ENCODE measurements around the gene SKAP1.
"Not testable (repeated sequence)": the region's sequence is repeated elsewhere in the genome, so short reads cannot be mapped to it uniquely, and the experiment has no call there.

Gene SKAP1

DNA sequence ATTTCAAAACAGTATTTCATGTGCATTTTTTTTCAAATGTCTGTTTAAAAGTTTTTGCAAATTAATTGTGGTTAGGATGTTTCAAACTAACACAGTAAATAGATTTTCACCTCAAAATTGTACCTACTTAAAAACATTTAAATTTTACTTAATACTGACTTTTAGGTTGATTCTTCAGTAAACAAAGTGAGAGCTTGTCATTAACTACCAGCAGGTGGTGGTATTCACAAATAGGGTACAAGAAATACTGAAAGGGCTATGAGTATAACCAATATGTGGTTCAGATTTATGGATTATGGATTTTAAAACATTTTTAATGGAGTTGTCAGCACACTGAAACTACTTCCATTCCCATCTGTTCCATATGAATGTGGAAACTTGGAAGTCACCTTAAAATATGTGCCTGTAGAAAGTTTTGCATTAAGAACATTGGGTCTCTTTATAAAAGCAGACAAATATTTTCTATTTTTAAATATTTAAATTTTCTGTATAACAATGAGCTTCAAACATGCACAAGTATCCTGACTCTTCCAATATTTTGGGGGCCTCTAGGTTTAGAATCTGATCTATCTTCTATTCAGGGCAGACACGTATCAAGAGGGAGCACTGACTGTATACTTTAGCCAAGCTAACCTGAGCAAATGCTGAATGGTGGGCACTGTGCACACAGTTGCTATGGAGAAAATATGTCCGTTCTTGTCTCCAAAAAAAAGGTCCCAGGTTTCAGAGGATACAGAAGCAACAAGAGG is 166.9 kb downstream of the SKAP1 start:
- Histone ChIP-seq H3K9me3 (ENCODE audit: control insufficient read depth in 1 of 2, low read length in 2 of 2) (no peaks in the 10 kb centered on the region), H3K27me3 (ENCODE audit: low read depth, low read length) (no peaks in the 10 kb centered on the region)

DNA sequence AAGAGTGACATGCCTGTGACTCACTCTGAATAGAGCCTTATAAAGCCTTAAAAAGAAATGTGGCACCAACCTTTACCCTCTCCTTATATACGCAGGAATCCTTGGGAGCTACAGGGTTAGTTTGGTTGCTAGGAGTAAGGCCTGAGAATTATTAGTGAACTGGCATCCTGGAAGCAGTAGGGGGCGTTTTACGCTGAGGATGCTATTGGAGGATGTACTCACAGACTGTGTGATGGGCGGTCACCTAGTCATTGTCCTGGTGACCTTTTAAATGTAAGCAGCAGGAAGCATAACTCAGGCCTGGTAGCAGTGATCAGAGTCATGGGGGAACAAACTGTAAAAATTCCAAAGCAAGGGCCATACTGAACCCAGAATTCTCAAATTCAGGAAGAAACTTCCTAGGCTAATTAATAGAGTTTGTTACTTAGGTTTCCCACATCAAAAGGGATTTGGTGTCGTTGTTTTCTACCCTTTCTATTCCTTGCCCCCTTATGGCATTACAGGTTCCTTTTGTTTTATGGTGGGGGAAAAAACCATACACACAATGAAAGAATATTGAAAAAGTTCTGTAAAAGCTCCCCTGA is 168.6 kb downstream of the SKAP1 start:
- no peaks in the 10 kb centered on the region for H3K4me1 ChIP-seq (ENCODE audit: control insufficient read depth in 1 of 2, insufficient read depth in 2 of 2, low read length in 2 of 2)
- H3K36me3 ChIP-seq (ENCODE audit: control insufficient read depth in 1 of 2, insufficient read depth in 2 of 2, low read length in 2 of 2), result no peaks in the 10 kb centered on the region
- no peaks in the 10 kb centered on the region for H3K9me3 ChIP-seq (ENCODE audit: control insufficient read depth in 1 of 2, low read length in 2 of 2)
- H3K27ac ChIP-seq (ENCODE audit: low read length), result no peak overlapping the region
- no peaks in the 10 kb centered on the region for H3K27me3 ChIP-seq (ENCODE audit: low read depth, low read length)
- H3K4me3 ChIP-seq (ENCODE audit: low read depth in 1 of 2, low read length in 2 of 2), result no peak overlapping the region

More for the DNA sequence above, 166.9 kb downstream of the SKAP1 start:
- Histone ChIP-seq H3K4me3 (ENCODE audit: low read depth in 1 of 2, low read length in 2 of 2) (no peak overlapping the region), H3K4me1 (ENCODE audit: control insufficient read depth in 1 of 2, insufficient read depth in 2 of 2, low read length in 2 of 2) (no peaks in the 10 kb centered on the region), H3K36me3 (ENCODE audit: control insufficient read depth in 1 of 2, insufficient read depth in 2 of 2, low read length in 2 of 2) (no peaks in the 10 kb centered on the region), H3K27ac (ENCODE audit: low read length) (no peak overlapping the region)

DNA sequence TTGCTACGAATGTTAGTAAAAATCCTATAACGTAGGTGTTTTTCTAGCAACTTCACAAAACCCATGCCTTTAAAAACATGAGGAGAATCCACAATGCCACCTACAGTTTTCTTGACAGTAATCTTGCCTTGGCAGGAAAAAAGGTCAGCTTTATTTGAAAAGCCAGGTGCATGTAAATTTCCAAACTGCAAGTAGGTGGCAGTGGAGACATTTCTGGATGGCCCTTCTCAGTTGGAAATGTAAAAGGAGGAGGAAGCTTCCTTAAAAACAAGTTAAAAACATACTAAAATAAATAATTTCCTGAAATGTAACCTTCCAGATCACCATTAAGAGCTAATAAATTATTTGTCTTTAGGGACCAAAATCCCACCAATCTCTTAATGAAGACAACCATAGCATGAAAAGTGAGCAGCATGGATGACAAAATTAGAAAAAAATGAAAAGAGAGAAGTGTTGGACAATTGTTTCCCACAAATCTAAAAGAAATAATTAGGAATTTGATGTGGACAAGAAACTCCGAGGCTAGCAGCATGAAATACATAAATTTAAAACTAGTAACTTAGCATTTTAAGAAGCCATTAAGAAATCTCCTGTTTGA is 170.2 kb downstream of the SKAP1 start:
- Histone ChIP-seq H3K27me3 (ENCODE audit: low read depth, low read length) (no peaks in the 10 kb centered on the region), H3K27ac (ENCODE audit: low read length) (no peak overlapping the region), H3K4me3 (ENCODE audit: low read depth in 1 of 2, low read length in 2 of 2) (no peak overlapping the region), H3K9me3 (ENCODE audit: control insufficient read depth in 1 of 2, low read length in 2 of 2) (no peaks in the 10 kb centered on the region), H3K36me3 (ENCODE audit: control insufficient read depth in 1 of 2, insufficient read depth in 2 of 2, low read length in 2 of 2) (no peaks in the 10 kb centered on the region), H3K4me1 (ENCODE audit: control insufficient read depth in 1 of 2, insufficient read depth in 2 of 2, low read length in 2 of 2) (no peaks in the 10 kb centered on the region)

DNA sequence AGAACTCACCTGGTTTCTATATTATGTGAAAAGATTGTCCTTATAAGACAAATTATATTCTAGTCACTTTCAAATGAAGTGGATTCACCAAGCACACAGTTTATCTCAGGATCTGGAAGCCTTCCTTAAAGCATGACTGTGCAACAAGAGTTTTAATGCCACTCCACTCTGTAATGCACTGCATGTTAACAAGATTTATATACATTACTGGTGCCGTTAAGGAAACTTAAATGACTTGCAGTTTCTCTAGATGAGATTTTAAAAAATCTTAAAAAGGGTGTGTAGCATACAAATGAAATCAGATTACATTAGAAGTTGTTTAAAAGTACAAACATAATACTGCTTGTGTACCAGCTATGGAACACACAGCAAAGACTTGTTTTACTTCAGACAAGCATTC is 171.7 kb downstream of the SKAP1 start:
- H3K27me3 ChIP-seq (ENCODE audit: low read depth, low read length), result no peaks in the 10 kb centered on the region
- H3K4me3 ChIP-seq (ENCODE audit: low read depth in 1 of 2, low read length in 2 of 2), result no peak overlapping the region
- no peaks in the 10 kb centered on the region for H3K9me3 ChIP-seq (ENCODE audit: control insufficient read depth in 1 of 2, low read length in 2 of 2)
- H3K27ac ChIP-seq (ENCODE audit: low read length), result no peak overlapping the region
- no peaks in the 10 kb centered on the region for H3K36me3 ChIP-seq (ENCODE audit: control insufficient read depth in 1 of 2, insufficient read depth in 2 of 2, low read length in 2 of 2)
- H3K4me1 ChIP-seq (ENCODE audit: control insufficient read depth in 1 of 2, insufficient read depth in 2 of 2, low read length in 2 of 2), result no peaks in the 10 kb centered on the region

DNA sequence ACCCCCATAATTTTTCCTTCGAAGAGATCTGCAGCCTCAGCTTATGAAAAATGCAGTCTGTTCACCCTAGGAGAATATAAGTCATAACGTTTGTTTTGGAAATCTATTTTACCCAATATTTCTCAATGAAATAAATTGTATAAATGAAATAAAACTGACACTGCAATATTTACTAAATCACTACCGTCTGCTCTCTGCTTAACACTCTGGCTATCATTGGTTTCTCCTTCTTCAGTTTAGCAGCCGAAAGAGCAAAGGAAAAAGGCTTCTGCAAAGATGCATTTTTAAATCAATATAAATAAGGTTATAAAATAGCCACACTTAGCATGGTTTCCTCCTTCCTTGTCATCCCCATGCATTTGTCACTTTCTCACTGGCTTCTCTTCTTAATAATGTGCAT is 174.3 kb downstream of the SKAP1 start:
- no peak overlapping the region for H3K4me3 ChIP-seq (ENCODE audit: low read depth in 1 of 2, low read length in 2 of 2)
- H3K4me1 ChIP-seq (ENCODE audit: control insufficient read depth in 1 of 2, insufficient read depth in 2 of 2, low read length in 2 of 2), result no peaks in the 10 kb centered on the region
- H3K36me3 ChIP-seq (ENCODE audit: control insufficient read depth in 1 of 2, insufficient read depth in 2 of 2, low read length in 2 of 2), result no peaks in the 10 kb centered on the region
- H3K27me3 ChIP-seq (ENCODE audit: low read depth, low read length), result no peaks in the 10 kb centered on the region
- no peaks in the 10 kb centered on the region for H3K9me3 ChIP-seq (ENCODE audit: control insufficient read depth in 1 of 2, low read length in 2 of 2)
- no peak overlapping the region for H3K27ac ChIP-seq (ENCODE audit: low read length)

DNA sequence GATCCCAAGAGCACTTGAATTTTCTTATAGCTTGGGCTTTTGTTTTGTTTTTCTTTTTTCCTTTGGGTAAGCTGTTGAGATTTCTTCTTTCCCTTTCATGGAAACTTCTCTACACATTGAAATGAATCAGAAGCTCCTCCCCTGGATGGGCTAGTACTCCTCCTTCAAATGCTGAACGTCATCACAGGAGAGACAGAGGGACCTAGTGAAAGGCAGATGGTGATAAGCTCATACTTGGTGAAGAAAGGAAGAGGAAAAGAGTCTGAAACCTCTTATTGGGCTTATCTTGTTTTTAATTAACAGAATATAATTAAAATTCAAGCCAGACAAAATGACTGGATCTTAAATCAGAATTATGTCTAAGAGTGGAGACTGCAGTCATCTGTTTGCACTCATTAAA is 175.1 kb downstream of the SKAP1 start:
- Histone ChIP-seq H3K27me3 (ENCODE audit: low read depth, low read length) (no peaks in the 10 kb centered on the region), H3K36me3 (ENCODE audit: control insufficient read depth in 1 of 2, insufficient read depth in 2 of 2, low read length in 2 of 2) (no peaks in the 10 kb centered on the region), H3K27ac (ENCODE audit: low read length) (no peak overlapping the region), H3K4me1 (ENCODE audit: control insufficient read depth in 1 of 2, insufficient read depth in 2 of 2, low read length in 2 of 2) (no peaks in the 10 kb centered on the region), H3K9me3 (ENCODE audit: control insufficient read depth in 1 of 2, low read length in 2 of 2) (no peaks in the 10 kb centered on the region), H3K4me3 (ENCODE audit: low read depth in 1 of 2, low read length in 2 of 2) (no peak overlapping the region)

DNA sequence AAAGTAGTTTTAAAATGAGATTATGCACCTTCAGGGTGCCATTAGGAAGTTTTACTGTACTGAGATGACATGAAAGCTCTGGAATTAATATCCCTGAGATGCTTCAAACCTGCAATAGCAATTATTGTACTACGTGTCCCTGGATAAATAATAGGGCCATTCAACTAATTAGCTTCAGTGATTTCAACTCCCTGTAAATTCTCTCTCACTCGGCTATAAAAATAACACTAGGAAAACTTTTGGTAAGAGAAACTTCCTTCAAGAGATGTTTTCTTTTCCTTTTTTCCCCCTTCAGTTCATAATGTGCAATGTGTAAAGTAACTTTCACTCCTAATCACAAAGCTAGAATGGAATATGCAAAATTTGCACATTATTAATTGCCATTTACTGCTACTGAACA is 176.0 kb downstream of the SKAP1 start:
- no peaks in the 10 kb centered on the region for H3K36me3 ChIP-seq (ENCODE audit: control insufficient read depth in 1 of 2, insufficient read depth in 2 of 2, low read length in 2 of 2)
- no peaks in the 10 kb centered on the region for H3K27me3 ChIP-seq (ENCODE audit: low read depth, low read length)
- no peaks in the 10 kb centered on the region for H3K4me1 ChIP-seq (ENCODE audit: control insufficient read depth in 1 of 2, insufficient read depth in 2 of 2, low read length in 2 of 2)
- no peak overlapping the region for H3K27ac ChIP-seq (ENCODE audit: low read length)
- no peak overlapping the region for H3K4me3 ChIP-seq (ENCODE audit: low read depth in 1 of 2, low read length in 2 of 2)
- H3K9me3 ChIP-seq (ENCODE audit: control insufficient read depth in 1 of 2, low read length in 2 of 2), result no peaks in the 10 kb centered on the region

DNA sequence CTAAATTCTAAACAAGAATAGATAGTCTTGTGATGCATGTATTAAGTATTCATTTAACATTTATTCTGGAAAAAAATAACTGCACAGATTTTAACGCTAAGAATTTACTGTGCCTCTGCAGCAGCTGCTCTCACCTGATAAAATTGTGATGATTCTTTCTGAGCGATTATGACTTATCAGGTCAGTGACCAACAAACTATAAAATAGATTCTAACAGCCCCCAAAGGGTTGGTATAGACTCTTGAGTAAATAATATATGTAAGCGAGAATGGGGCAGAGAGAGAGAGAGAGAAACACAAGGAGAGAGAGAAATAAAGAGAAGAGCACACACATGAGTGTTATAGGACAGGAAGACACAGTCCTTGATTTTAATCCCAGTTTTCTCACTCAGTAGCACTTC is 178.1 kb downstream of the SKAP1 start:
- Histone ChIP-seq H3K27me3 (ENCODE audit: low read depth, low read length) (no peaks in the 10 kb centered on the region), H3K9me3 (ENCODE audit: control insufficient read depth in 1 of 2, low read length in 2 of 2) (no peaks in the 10 kb centered on the region), H3K4me1 (ENCODE audit: control insufficient read depth in 1 of 2, insufficient read depth in 2 of 2, low read length in 2 of 2) (no peaks in the 10 kb centered on the region), H3K36me3 (ENCODE audit: control insufficient read depth in 1 of 2, insufficient read depth in 2 of 2, low read length in 2 of 2) (no peaks in the 10 kb centered on the region), H3K27ac (ENCODE audit: low read length) (no peak overlapping the region), H3K4me3 (ENCODE audit: low read depth in 1 of 2, low read length in 2 of 2) (no peak overlapping the region)

DNA sequence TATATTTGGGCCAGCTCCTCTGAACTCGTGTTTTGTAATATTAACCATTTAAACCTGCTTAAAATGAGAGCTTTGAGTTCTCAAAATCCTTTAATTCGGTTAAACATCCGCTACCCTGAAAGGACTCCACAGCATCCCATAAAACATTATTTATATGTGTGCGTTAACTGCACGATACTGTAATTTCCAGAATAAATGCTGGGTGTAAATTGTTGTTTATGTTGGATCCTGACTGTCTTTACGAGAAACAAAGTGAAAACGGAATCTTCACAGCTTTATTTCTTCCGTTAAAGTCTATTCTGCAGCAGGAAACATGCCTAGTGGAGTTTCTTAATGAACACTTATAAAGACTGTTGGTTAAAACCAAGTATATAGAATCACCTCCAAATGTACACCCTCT is 179.1 kb downstream of the SKAP1 start:
- Histone ChIP-seq H3K36me3 (ENCODE audit: control insufficient read depth in 1 of 2, insufficient read depth in 2 of 2, low read length in 2 of 2) (no peaks in the 10 kb centered on the region), H3K27ac (ENCODE audit: low read length) (no peak overlapping the region), H3K4me3 (ENCODE audit: low read depth in 1 of 2, low read length in 2 of 2) (no peak overlapping the region), H3K4me1 (ENCODE audit: control insufficient read depth in 1 of 2, insufficient read depth in 2 of 2, low read length in 2 of 2) (no peaks in the 10 kb centered on the region), H3K9me3 (ENCODE audit: control insufficient read depth in 1 of 2, low read length in 2 of 2) (no peaks in the 10 kb centered on the region), H3K27me3 (ENCODE audit: low read depth, low read length) (no peaks in the 10 kb centered on the region)

DNA sequence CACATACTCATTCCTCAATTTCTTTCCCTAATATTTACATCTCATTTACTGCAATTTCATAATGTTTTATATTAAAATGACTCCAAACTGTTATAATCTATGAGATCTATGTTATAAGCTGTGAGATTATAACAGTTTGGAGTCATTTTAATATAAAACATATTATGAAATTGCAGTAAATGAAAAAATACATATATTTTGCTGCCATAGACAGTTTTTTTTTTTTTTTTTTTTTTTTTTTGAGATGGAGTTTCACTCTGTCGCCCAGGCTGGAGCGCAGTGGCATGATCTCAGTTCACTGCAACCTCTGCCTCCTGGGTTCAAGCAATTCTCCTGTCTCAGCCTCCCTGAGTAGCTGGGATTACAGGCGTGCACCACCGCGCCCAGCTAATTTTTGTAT is 180.0 kb downstream of the SKAP1 start:
- not testable (repeated sequence) for H3K4me1 ChIP-seq (ENCODE audit: control insufficient read depth in 1 of 2, insufficient read depth in 2 of 2, low read length in 2 of 2); H3K36me3 ChIP-seq (ENCODE audit: control insufficient read depth in 1 of 2, insufficient read depth in 2 of 2, low read length in 2 of 2); H3K27ac ChIP-seq (ENCODE audit: low read length); H3K27me3 ChIP-seq (ENCODE audit: low read depth, low read length); H3K4me3 ChIP-seq (ENCODE audit: low read depth in 1 of 2, low read length in 2 of 2); H3K9me3 ChIP-seq (ENCODE audit: control insufficient read depth in 1 of 2, low read length in 2 of 2)

DNA sequence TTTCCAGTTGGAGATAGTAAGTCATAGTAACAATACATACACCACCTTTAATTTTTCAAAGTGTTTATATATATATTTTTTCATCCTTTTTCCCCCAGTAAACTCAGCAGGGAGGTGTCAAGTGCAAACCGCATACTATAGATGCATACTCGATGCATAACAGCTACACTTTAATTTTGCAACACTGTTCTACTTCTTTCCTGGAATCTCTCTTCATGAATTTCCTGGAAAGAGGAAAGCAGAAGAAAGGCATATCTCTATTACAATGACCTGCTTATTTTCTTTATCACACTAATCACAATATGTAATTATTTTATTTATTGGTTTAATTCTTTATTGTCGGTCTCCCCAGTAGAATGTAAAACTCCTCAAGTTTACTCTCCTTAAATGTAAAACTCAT is 182.4 kb downstream of the SKAP1 start:
- no peaks in the 10 kb centered on the region for H3K9me3 ChIP-seq (ENCODE audit: control insufficient read depth in 1 of 2, low read length in 2 of 2)
- H3K27me3 ChIP-seq (ENCODE audit: low read depth, low read length), result no peaks in the 10 kb centered on the region
- H3K4me3 ChIP-seq (ENCODE audit: low read depth in 1 of 2, low read length in 2 of 2), result no peak overlapping the region
- no peak overlapping the region for H3K27ac ChIP-seq (ENCODE audit: low read length)
- no peaks in the 10 kb centered on the region for H3K36me3 ChIP-seq (ENCODE audit: control insufficient read depth in 1 of 2, insufficient read depth in 2 of 2, low read length in 2 of 2)
- H3K4me1 ChIP-seq (ENCODE audit: control insufficient read depth in 1 of 2, insufficient read depth in 2 of 2, low read length in 2 of 2), result no peaks in the 10 kb centered on the region

Data from muscle layer of duodenum (tissue), 2 donors.